Frontal cortex (tissue), 4 donors: ENCODE measurements around the gene FAM8A1. TPM values are rescaled to one million over a fixed set of nuclear protein-coding genes. Genes with fewer than 3 reads are reported as not detected.
"Not testable (repeated sequence)": the region's sequence is repeated elsewhere in the genome, so short reads cannot be mapped to it uniquely, and the experiment has no call there.

Experiments
- DNase-seq, 2 donors: peaks; one replicate each; pipeline ENCODE4 v3.0.0; 2012; ENCODE audit warnings: low spot score in 2 of 2
- FAIRE-seq: peaks from 2 replicates; lab custom pipeline; 2012; peaks lifted over from hg19 to GRCh38; lab: Jason Lieb, UNC
- total RNA-seq: library from RNA; depleted of rRNA; stranded (reverse); fragments of >200 nt; gene quantifications from one replicate; pipeline ENCODE4 v1.2.3, GENCODE V29; 2014
- donor health status: control.
- donor health status: control.
- donor health status: control.

FAM8A1 gene
- 56.7 TPM for total RNA-seq

DNA sequence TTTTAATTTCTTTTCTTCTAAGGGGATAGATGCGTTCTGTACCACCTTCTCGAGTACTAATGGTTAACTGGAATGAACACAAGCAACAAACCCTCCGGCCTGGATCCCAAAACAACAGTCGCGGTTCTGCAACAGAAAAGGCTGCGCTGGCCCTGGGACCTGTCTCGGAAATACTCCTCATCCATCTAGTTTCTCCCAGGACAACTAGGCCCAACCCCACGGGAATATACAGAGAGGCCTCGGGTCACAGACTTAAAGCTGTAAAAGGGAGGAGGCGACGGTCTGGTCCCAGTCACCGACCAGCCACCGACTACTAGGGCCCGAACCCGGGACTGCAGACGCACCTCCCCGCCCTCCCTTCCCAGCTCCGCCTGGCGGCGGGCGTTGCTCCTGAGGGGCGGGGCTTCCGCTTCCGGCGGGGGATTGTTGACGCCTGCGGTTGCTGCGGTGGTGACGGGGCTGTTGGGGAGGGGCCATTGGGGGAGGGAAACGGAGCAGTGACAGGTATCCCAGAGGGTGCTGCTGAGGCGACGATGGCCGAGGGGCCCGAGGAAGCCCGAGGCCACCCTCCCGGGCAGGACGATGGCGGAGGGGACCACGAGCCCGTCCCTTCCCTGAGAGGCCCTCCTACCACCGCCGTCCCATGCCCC lies at the start of gene FAM8A1:
Gene FAM8A1, plus strand, starts transcription at position 426 of the 650 bp plus-strand sequence. Its CDS starts 108 bp downstream, at position 534.
- DNase-seq: peak; percentile 88 to 93
- FAIRE-seq: no peak

- no peak for DNase-seq
- no peak for FAIRE-seq
Observed at GRCh38 chr6:17551383-17551958, 48.6 kb upstream of the FAM8A1 start.

- DNase-seq: no peak
- FAIRE-seq: no peak
Observed at GRCh38 chr6:17552861-17553260, 47.2 kb upstream of the FAM8A1 start.

- DNase-seq (no peak), FAIRE-seq (no peak)
Observed at GRCh38 chr6:17556014-17556413, 44.1 kb upstream of the FAM8A1 start.

DNA sequence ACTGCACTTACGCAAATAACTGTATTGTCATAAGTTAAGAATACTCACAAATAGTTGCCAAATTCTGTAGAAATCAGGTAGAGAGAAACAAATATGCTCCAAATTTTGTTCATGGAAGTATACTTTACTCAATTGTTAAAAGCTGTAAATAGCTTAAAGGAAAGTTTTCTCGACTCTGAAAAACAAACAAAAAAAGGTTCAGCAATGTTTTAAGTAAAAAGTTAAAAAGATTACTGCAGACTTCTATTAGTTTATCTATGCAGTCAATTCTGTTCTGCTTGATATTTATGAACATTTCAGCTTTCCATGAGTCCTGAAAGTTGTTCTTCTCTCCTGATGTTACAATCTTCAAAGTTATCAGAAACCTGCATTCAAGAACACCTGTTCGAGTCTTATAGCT lies 37.5 kb upstream of the FAM8A1 start:
- no peak for FAIRE-seq
- DNase-seq: no peak

- FAIRE-seq (no peak), DNase-seq (no peak)
Observed at GRCh38 chr6:17565399-17565798, 34.7 kb upstream of the FAM8A1 start.

GRCh38 chr6:17574866-17575560 lies 25.1 kb upstream of the FAM8A1 start:
- DNase-seq: no peak
- FAIRE-seq: no peak

DNA sequence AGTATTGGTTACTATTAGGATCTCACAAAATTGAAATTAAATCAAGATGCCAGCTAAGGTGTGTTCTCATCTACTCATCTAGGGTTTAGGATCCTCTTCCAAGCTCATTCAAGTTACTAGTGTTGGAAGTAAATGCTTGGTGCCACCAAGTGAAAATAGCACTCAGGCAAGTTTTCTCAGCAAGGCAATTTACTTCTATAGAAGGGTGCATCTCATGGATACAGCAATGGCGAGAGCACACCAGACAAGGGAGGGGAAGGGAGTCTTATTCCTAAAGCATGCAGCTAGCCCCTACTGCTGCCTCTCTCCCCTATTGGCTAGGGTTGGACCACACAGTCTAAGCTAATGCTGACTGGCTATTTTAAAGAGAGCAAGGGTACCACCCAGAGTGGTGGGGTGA lies 23.0 kb upstream of the FAM8A1 start:
- FAIRE-seq (no peak), DNase-seq (no peak)

- FAIRE-seq (no peak), DNase-seq (peak in 1 of 2 donors; percentile 16)
Observed at GRCh38 chr6:17580518-17581048, 19.5 kb upstream of the FAM8A1 start.

- not testable (repeated sequence) for FAIRE-seq, DNase-seq
Observed at GRCh38 chr6:17581282-17581681, 18.8 kb upstream of the FAM8A1 start.

DNA sequence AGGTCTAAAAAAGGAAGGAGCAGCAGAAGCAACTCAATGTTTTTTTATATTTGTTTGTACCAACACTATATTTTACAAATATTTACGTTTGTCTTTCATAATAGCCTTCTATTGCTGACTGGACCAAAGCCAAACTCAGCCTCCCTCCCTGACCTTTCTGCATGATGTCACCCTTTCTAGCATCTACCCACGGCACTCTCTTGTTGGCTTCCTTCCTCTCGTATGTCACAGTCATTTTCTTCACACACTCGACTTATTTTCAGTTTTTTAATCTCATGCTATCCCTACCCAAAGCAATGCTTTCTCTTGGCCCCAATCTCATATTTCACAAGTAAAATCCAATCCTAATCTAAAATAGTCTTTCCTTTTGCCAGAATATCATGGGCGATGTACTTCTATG lies 16.3 kb upstream of the FAM8A1 start:
- DNase-seq (peak in 1 of 2 donors; percentile 22), FAIRE-seq (no peak)

DNA sequence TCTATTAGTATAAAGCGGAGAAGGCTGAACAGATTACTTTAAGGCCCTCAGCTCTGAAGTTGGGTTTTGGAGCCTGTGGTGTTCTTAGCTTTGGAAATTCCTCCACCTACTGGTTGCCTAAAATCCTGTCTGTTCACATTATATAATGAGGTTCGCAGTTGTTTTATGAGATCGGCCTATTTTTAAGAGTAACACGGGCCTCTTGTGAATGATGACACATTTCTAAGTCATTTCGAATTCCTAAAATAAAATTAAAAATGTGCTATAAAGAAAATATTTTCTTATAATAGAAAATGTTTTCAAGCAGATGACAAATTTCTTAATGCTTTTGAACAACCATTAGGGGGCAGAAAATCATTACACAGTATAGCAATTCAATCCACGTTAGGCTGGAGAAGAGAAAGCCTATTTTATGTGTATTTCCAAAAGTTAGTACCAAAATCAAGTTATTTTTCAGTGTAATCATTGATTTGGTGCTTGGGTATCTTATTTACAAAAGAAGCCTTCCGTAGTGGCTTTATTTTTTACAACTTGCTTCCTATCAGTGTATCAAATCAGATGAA lies 15.8 kb upstream of the FAM8A1 start:
- FAIRE-seq (peak; percentile 83), DNase-seq (peak; percentile 69 to 77)

- no peak for FAIRE-seq
- no peak for DNase-seq
Observed at GRCh38 chr6:17585766-17586490, 14.2 kb upstream of the FAM8A1 start.

DNA sequence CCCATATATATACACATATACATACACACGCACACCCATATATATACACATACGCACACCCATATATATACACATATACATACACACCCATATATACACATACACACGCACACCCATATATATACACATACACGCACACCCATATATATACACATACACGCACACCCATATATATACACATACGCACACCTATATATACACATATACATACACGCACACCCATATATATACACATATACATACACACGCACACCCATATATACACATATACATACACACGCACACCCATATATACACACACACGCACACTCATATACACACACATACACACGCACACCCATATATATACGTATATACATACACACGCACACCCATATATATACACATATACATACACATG lies 13.5 kb upstream of the FAM8A1 start:
- not testable (repeated sequence) for FAIRE-seq, DNase-seq

DNA sequence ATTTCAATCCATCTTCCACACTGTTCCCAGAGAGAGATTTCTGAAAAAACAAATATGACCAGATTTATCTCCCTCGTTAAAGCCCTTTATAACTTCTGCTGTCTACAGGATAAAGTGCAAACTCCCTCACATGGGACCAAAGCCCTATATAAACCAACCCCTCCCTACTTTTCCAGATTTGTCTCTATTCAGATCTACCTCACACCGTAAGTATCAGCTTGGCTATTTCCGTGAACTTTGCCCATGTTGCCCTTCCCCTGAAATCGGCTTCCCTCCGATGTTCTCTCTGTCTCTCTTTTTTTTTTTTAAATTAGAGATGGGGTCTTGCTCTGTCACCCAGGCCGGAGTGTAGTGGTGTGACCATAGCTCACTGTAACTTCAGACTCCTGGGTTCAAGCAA lies 12.1 kb upstream of the FAM8A1 start:
- DNase-seq (no peak), FAIRE-seq (no peak)

- FAIRE-seq: no peak
- peak in 1 of 2 donors; percentile 10 for DNase-seq
Observed at GRCh38 chr6:17589406-17590096, 10.6 kb upstream of the FAM8A1 start.

GRCh38 chr6:17591287-17591686 lies 8.8 kb upstream of the FAM8A1 start:
- no peak for FAIRE-seq

DNA sequence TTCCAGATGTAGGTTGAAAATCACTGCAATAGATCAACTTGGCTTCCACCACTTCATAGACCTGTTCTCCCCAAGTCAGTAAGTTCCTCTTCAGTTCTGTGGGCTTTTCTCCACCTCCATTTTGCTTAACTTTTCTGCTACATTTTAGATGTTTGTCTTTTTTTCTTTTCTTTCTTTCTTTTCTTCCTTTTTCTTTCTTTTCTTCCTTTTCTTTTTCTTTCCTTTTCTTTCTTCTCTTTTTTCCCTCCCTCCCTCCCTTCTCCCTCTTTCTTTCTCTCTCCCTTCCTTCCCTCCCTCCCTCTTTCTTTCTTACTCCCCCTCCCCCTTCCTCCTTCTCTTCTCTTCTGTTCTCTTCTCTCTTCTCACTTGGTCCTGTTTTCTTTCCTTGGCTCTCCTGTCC lies 6.9 kb upstream of the FAM8A1 start:
- FAIRE-seq (no peak), DNase-seq (no peak)

More at GRCh38 chr6:17591287-17591686, 8.8 kb upstream of the FAM8A1 start:
- no peak for DNase-seq

- DNase-seq (no peak), FAIRE-seq (peak; percentile 45)
Observed at GRCh38 chr6:17596085-17596484, 4.0 kb upstream of the FAM8A1 start.
